NB4 (cell line): ENCODE data around the gene KAT7.

ENCODE experiments used
- POLR2A ChIP-seq: IDR thresholded peaks from 2 replicates; pipeline ENCODE4 v1.6.1; 2011; ENCODE audit warnings: mild to moderate bottlenecking; ENCODE audit not compliant: insufficient read length; ENCODE audit errors: extremely low read depth
- TF ChIP-seq, protein P1 (sequence below): IDR thresholded peaks from one replicate; pipeline ENCODE4 v1.5.1; 2012; ENCODE audit warnings: low read depth, low read length

DNA sequence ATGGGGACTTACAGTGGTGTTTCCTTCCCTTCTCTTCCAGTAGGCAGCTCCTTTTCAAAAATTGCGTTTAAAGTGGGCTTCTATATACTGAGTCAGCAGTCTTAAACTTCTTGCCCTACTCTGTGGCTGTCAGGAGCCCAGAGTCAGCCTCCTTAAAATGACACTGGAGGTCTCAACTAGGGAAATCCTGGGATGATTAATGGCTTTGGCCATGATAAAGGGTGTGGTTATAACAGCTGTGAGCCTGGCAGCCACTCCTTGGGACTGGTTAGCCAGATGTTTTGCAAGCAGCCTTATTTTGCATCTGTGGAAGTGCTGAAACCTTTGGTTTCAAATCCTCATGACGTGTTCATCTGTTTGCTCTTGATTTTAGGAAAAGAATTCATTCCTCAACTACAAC, 34.3 kb downstream of the KAT7 start:
- TF ChIP-seq, protein P1, sequence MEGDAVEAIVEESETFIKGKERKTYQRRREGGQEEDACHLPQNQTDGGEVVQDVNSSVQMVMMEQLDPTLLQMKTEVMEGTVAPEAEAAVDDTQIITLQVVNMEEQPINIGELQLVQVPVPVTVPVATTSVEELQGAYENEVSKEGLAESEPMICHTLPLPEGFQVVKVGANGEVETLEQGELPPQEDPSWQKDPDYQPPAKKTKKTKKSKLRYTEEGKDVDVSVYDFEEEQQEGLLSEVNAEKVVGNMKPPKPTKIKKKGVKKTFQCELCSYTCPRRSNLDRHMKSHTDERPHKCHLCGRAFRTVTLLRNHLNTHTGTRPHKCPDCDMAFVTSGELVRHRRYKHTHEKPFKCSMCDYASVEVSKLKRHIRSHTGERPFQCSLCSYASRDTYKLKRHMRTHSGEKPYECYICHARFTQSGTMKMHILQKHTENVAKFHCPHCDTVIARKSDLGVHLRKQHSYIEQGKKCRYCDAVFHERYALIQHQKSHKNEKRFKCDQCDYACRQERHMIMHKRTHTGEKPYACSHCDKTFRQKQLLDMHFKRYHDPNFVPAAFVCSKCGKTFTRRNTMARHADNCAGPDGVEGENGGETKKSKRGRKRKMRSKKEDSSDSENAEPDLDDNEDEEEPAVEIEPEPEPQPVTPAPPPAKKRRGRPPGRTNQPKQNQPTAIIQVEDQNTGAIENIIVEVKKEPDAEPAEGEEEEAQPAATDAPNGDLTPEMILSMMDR: no peak
- TF ChIP-seq POLR2A: no peak
